NCI-H1092 (cell line): Measurements from ENCODE around the gene CCNG2.
"Not testable (repeated sequence)": the region's sequence is repeated elsewhere in the genome, so short reads cannot be mapped to it uniquely, and the experiment has no call there.

Experiments
- DNase-seq: peaks from one replicate; lab custom pipeline; 2025; lab: John Stamatoyannopoulos, UW

CCNG2 gene

GRCh38 chr4:77156912-77157858, at the start of gene CCNG2:
TSS of gene CCNG2 (plus strand) at chr4:77157207. CDS start at chr4:77158533, 1,326 bp downstream.
- DNase-seq, result peak; percentile 94

GRCh38 chr4:77110730-77111129, 46.3 kb upstream of the CCNG2 start:
- no peak for DNase-seq

DNA sequence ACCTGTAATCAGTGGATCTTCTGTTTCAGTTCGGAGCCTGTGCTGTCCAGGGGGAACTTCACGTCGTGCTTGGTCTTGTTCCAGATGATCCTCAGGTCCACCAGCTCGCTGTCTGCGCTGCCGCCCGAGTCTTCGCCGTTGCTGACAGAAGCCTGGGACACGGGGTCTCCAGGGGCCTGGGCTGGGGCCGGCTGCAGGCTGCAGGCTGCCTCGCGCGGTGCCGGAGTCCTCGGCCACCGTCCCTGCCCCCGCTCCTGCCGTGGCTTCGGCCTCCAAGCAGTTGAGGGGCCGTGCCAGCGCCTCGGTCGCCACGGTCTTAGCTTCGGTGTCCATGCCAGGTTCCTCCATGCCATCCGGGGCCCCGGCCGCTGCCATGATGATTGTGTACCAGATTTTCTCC, 43.9 kb upstream of the CCNG2 start:
- no peak for DNase-seq

- no peak for DNase-seq
Measured at GRCh38 chr4:77117721-77118120, 39.3 kb upstream of the CCNG2 start.

DNA sequence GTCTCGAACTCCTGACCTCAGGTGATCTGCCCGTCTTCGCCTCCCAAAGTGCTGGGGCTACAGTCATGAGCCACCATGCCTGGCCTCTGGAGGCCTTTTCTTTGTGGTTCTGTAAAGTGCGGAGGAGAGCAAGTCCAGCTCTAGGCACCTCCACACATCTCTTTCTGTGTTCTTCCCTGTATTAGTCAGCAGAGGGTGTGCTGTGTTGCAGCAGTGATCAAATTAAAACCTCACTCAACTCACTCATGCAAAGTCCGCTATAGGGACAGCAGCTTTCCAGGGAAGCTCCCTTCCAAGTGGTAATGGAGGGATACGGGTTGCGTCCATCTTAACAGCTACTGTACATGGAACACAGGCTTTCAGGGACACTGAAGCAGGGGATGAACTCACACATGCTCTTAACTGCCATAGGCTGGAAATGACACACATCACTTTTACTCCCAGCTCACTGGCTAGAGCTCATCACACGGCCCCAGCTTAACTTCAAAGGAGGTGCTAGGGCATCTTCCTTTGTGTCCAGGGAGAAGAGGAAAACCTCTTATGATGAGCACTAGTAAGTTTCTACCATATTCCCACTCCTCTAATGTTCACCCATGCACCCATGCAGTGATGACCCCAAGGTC, 36.0 kb upstream of the CCNG2 start:
- DNase-seq, result no peak

DNA sequence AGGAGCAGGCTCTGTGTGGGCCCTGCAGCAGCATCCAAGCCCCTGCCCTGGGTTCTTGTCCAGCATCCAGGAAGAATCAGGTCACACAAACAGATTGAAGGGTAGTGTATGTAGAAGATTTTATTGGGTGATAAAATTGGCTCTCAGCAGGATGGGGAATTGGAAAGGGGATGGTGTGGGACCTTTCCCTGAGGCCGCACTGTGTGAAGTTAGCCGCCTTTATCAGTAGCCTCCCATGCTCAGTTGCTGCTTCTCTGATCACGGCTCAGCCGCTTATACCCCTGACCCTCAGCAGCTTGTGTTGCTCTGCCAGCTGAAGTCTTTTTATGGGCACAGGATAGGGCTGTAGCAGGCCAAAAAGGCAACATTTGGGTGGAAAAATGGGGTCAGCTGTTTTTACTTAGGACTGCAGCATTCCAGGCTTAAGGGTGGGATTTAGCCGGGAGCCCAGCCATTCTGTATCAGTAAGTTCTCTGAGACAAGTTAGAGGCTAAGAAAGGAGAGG, 35.2 kb upstream of the CCNG2 start:
- no peak for DNase-seq

DNA sequence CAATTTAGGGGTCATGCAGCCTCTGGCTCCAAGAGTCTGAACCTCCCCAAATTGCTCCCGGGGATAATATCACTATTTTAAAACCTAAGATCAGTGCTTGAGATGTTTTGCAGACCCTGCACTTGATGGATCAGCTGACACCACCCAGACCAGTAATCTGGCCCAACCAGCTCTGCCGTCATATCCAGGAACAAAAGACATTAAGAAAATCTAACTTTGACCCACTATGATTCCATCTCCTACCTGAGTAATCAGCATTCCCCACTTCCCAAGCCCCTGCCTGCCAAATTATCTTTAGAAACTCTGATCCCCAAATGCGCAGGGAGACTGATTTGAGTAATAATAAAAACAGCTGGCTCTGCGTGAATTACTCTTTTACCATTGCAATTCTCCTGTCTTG, 34.4 kb upstream of the CCNG2 start:
- DNase-seq, result no peak

DNA sequence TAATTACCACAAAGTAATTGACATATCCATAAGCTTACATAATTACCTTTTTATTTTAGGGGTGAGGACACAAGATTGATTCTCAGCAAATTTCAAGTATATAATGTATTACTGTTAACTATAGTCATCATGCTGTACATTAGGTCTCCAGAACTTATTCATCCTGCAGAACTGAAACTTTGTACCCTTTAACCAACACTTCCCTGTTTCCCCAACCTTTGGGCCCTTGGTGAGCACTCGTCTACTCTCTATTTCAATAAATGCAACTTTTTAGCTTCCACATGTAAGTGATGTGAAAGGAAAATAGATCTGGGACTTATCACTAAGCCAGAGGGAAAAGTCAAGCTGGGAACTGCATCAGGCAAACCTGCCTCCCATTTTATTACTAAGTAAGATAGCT, 33.6 kb upstream of the CCNG2 start:
- no peak for DNase-seq

- no peak for DNase-seq
Measured at GRCh38 chr4:77124576-77124975, 32.4 kb upstream of the CCNG2 start.

DNA sequence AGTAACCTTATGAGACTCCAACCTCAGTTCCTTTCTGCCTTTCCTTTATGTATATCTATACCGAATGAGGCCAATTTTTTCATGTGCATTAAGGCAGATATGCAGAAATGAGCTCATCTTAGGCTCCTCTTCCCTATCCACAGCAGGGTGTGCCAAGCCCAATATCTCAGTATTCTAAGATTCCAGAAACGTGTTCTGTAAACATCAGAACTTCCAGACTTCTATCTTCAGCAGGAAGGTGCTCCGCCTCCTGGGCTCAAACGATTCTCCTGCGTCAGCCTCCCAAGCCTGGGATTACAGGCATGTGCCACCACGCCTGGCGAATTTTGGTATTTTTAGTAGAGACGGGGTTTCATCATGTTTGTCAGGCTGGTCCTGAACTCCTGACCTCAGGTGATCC, 31.0 kb upstream of the CCNG2 start:
- DNase-seq, result no peak

- no peak for DNase-seq
Measured at GRCh38 chr4:77126809-77127208, 30.2 kb upstream of the CCNG2 start.

DNA sequence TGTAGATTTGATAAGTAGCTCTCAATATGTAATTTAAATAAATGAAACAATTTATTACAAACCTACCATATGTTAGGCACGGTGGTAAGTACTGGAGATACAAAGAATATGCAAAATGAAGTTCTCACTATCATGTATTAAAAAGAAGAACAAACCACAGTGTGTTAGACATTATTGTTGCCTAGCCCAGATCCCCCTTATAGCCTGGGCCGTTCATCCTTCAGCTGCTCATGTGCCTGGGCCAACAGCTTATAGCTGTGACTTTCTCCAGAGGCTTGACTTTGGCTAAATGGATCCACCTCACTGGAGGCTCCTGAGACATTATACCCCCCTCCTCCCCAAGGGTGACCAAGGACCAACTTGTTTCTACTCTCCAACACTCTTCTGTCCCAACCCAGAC, 29.8 kb upstream of the CCNG2 start:
- DNase-seq, result no peak

GRCh38 chr4:77127837-77128621, 29.0 kb upstream of the CCNG2 start:
- DNase-seq, result peak; percentile 19

DNA sequence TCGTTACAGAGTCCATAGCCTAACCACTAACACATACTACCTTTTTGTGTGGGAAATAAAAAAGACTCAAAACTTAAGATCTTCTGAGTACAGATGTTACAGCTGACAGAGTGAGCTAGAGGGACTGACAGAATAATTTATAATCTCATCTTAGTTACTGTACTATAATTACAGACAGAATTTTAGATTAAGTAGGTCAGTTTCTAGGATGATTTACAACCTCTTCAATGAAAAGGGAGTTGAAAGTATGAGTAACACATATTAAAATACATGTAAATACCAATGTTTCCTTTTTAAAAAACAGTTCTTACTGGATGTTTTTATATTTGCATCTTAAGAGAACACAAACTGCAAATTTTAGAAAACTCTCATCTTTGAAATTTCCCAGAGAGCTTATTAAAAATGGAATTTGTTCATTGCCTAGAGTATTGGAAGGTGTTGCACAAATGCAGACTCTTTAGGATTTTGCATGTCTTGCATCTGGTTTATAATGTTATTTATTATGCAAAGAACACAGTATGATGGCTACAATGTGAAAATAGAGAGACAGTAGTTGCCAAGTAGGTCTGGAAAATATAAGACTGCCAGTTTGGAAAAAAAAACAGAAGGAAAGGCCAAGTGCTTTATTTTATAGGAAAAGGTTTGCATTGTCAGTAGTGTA, 24.2 kb upstream of the CCNG2 start:
- DNase-seq, result no peak

DNA sequence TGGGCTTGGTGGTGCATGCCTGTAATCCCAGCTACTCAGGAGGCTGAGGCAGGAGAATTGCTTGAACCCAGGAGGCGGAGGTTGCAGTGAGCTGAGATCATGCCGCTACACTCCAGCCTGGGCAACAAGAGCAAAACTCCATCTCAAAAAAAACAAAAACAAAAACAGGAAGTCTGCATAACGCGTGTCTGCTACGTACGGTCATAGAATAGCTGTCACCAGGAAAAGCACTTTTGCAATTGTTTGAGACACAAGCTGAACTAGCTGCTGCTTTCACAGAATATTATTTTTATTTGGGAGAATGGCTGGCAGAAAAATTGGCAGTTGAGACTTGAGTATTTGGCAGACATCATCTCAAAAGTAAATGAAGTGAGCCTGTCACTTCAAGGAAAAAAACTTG, 19.6 kb upstream of the CCNG2 start:
- not testable (repeated sequence) for DNase-seq

GRCh38 chr4:77141964-77142645, 14.9 kb upstream of the CCNG2 start:
- no peak for DNase-seq

DNA sequence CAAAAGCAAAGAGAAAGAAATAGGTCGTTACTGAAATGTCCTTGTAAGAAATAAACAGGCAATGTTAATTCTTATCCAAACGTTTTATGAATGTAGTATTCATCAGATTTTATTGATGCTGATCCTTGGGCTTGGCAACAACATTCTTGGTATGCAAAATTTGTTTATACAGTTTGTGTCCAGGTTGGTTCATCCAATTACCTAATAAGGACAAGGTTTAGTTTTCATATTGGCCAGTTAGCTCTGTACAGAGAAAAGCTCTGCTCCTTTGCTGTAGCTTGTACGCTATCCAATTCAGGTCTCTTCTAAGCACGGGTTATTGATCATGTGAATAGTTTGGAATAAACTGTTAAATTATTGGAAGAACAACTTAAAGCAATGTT, 14.4 kb upstream of the CCNG2 start:
- DNase-seq, result no peak

DNA sequence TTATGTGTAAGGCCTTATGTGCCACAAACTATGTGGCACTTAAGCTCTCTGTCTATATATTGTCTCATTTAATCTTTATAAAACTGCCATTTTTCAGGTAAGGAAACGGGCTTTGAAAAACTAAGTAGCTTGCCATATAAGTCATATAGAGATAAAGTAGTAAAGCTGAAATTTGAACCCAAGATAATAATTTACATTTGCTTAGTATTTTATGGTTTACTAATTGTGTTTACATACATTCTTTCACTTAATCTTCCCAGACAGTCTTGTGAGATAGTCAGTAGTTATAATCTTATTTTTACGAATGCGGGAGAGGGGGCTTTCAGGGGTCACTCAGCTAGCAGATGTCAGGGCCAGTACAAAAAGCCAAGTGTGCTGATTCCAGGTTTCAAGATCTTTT, 13.9 kb upstream of the CCNG2 start:
- DNase-seq, result no peak

GRCh38 chr4:77145842-77146185, 11.2 kb upstream of the CCNG2 start:
- DNase-seq, result no peak

DNA sequence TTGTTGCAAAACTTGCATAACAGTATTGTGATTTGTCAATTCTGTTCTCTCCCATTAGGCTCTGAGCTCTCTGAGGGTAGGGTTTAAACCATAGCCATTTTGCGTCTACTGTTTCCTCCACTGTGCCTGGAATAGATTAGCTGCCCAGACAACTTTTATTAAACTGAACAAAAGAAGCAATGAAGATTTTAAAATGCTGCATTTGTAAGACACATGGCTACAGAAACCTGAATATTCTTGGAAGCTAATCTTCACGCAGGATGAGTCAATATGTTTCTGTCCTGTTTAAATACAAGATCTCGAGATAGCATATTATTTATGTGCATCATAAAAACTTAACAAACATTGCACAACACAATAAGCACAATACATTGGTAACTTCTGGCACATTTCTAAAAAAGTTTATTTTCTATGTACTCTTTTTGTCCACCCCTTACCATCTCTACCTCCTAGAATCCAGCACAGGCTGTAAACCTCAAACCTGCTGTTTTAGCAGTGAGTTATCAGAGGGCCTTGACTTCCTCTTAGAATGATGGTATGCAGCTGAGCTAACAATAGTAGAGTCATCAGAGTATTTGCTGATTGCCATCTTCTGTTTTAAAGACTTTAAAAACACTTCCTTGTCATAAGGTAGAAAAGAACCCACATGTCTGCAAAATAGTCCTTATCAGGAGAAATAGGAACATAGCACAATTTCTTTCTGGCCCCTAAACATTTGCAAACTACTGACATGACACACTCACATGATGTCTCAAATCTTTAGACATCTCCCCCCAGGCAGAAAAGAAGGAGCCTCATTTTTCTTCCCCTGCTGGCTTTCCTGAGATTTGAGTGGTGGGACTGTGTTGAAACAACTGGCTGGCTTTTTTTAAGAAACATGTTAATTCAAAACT, 10.6 kb upstream of the CCNG2 start:
- no peak for DNase-seq
